NCI-H1436 treated with DMSO at 0.1 percent for 48 hours (cell line): ENCODE data around the gene CDK6.
A peak's percentile ranks its signal among the peaks of the same experiment; 100 is the strongest.
"Not testable (repeated sequence)": the region's sequence is repeated elsewhere in the genome, so short reads cannot be mapped to it uniquely, and the experiment has no call there.

Experiments used
- DNase-seq: peaks from one replicate; lab custom pipeline; 2025; lab: John Stamatoyannopoulos, UW

The CDK6 gene

GRCh38 chr7:92623544-92623943 is 212.8 kb downstream of the CDK6 start:
- no peak for DNase-seq

GRCh38 chr7:92622685-92623084 is 213.7 kb downstream of the CDK6 start:
- no peak for DNase-seq

GRCh38 chr7:92622030-92622429 is 214.3 kb downstream of the CDK6 start:
- DNase-seq = no peak

- DNase-seq = no peak
Measured at GRCh38 chr7:92621561-92622023, 214.8 kb downstream of the CDK6 start.

GRCh38 chr7:92621026-92621540 is 215.3 kb downstream of the CDK6 start:
- peak; percentile 56 for DNase-seq

GRCh38 chr7:92615861-92616260 is 220.5 kb downstream of the CDK6 start:
- DNase-seq = no peak

- DNase-seq = no peak
Measured at GRCh38 chr7:92614660-92615174, 221.7 kb downstream of the CDK6 start.

- no peak for DNase-seq
Measured at GRCh38 chr7:92613720-92614119, 222.7 kb downstream of the CDK6 start.

GRCh38 chr7:92613214-92613613 is 223.2 kb downstream of the CDK6 start:
- no peak for DNase-seq

- no peak for DNase-seq
Measured at GRCh38 chr7:92612501-92612900, 223.9 kb downstream of the CDK6 start.

GRCh38 chr7:92611735-92612134 is 224.6 kb downstream of the CDK6 start:
- DNase-seq = no peak

- peak; percentile 15 for DNase-seq
Measured at GRCh38 chr7:92609921-92610518, 226.4 kb downstream of the CDK6 start.

GRCh38 chr7:92608380-92609322 is 227.7 kb downstream of the CDK6 start:
- DNase-seq = no peak

GRCh38 chr7:92606985-92607384 is 229.4 kb downstream of the CDK6 start:
- no peak for DNase-seq

- DNase-seq = not testable (repeated sequence)
Measured at GRCh38 chr7:92604517-92604916, 231.9 kb downstream of the CDK6 start.

GRCh38 chr7:92603089-92603445 is 233.3 kb downstream of the CDK6 start:
- no peak for DNase-seq

GRCh38 chr7:92602352-92603088 is 233.9 kb downstream of the CDK6 start:
- DNase-seq = no peak

GRCh38 chr7:92598310-92598981 is 237.9 kb downstream of the CDK6 start:
- no peak for DNase-seq

- DNase-seq = no peak
Measured at GRCh38 chr7:92595281-92595680, 241.1 kb downstream of the CDK6 start.

GRCh38 chr7:92594746-92595145 is 241.6 kb downstream of the CDK6 start:
- DNase-seq = no peak

- DNase-seq = no peak
Measured at GRCh38 chr7:92590711-92591310, 245.6 kb downstream of the CDK6 start.
